ENCODE results near the gene MBNL1. TPM values are rescaled to one million over a fixed set of nuclear protein-coding genes. Genes with fewer than 3 reads are reported as not detected.
A peak's percentile ranks its signal among the peaks of the same experiment; 100 is the strongest.
"Not testable (repeated sequence)": the region's sequence is repeated elsewhere in the genome, so short reads cannot be mapped to it uniquely, and the experiment has no call there.

MBNL1 gene
- total RNA-seq, 2 donors from 2014 or later = 299 to 323 TPM

- Mint-ChIP-seq H3K27ac (peak overlapping the region; percentile 80), H3K4me3 (no peak overlapping the region), H3K4me1 (ENCODE audit: low read depth) (peaks cover 80% of the 10 kb centered on the region), H3K36me3 (ENCODE audit: insufficient read depth in 2 of 2) (peaks cover 0 to 3% of the 10 kb centered on the region in 2 donors), H3K27me3 (ENCODE audit: low read depth) (no peaks in the 10 kb centered on the region), H3K9me3 (no peaks in the 10 kb centered on the region)
- no peak for ATAC-seq (replicated peaks in 1 of 2)
- DNase-seq = no peak
These were observed 117.5 kb downstream of the MBNL1 start for GRCh38 chr3:152386208-152386607.

- H3K27me3 Mint-ChIP-seq (ENCODE audit: low read depth) = no peaks in the 10 kb centered on the region
- no peak overlapping the region for H3K27ac Mint-ChIP-seq
- H3K4me1 Mint-ChIP-seq (ENCODE audit: low read depth) = peaks cover 76% of the 10 kb centered on the region
- H3K36me3 Mint-ChIP-seq (ENCODE audit: insufficient read depth in 2 of 2) = peaks cover 0 to 3% of the 10 kb centered on the region in 2 donors
- no peaks in the 10 kb centered on the region for H3K9me3 Mint-ChIP-seq
- no peak overlapping the region for H3K4me3 Mint-ChIP-seq
- DNase-seq (no peak), ATAC-seq (replicated peaks in 1 of 2) (no peak)
These were observed 119.9 kb downstream of the MBNL1 start for GRCh38 chr3:152388631-152389030.

GRCh38 chr3:152389316-152389934 lies 120.7 kb downstream of the MBNL1 start:
- peaks cover 0 to 3% of the 10 kb centered on the region in 2 donors for H3K36me3 Mint-ChIP-seq (ENCODE audit: insufficient read depth in 2 of 2)
- H3K4me3 Mint-ChIP-seq = no peak overlapping the region
- no peak for DNase-seq
- H3K27me3 Mint-ChIP-seq (ENCODE audit: low read depth) = no peaks in the 10 kb centered on the region
- ATAC-seq (replicated peaks in 1 of 2) = no peak
- no peaks in the 10 kb centered on the region for H3K9me3 Mint-ChIP-seq
- peak overlapping the region; percentile 27 for H3K27ac Mint-ChIP-seq
- H3K4me1 Mint-ChIP-seq (ENCODE audit: low read depth) = peaks cover 77% of the 10 kb centered on the region

DNA sequence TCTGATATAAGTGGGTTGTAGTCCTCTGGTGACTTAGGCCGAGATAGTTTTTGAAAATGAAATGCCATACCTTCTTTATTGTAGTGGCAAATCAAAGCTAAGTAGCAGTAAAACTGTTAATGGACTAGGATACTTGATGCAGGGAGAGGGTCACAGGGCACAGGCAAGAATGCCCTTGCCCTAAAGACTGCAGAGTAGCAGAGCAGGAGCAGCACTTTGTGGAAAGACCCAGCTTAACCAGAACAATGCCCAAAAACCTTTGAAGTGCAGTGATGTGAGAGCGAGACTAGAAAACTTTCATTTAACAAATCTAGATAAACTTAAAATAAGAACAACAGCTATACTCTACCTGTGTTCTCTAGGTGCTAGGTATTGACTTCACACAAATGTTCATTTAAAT lies 121.9 kb downstream of the MBNL1 start:
- H3K9me3 Mint-ChIP-seq = no peaks in the 10 kb centered on the region
- H3K4me3 Mint-ChIP-seq = no peak overlapping the region
- no peak overlapping the region for H3K27ac Mint-ChIP-seq
- peaks cover 71% of the 10 kb centered on the region for H3K4me1 Mint-ChIP-seq (ENCODE audit: low read depth)
- H3K27me3 Mint-ChIP-seq (ENCODE audit: low read depth) = no peaks in the 10 kb centered on the region
- no peak for ATAC-seq (replicated peaks in 1 of 2)
- H3K36me3 Mint-ChIP-seq (ENCODE audit: insufficient read depth in 2 of 2) = peaks cover 0 to 3% of the 10 kb centered on the region in 2 donors
- no peak for DNase-seq

DNA sequence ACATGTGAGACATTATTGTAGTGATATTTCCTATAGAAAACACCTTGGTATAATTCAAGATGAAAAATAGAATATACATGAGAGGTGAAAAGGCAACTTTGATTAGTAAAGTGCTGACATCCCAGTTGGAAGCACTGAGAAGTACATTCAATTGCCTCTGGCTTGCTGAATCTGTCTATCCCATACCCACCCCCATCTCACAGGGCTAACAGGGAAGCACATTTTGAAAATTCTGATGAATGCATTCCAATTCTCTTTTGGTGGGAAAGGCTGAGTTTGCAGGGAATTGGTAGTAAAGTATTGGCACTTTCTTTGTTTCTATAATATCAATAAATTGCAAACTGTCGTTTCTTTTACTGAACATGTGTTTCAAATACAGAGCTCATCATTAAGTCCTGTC lies 122.9 kb downstream of the MBNL1 start:
- no peaks in the 10 kb centered on the region for H3K27me3 Mint-ChIP-seq (ENCODE audit: low read depth)
- H3K4me3 Mint-ChIP-seq = no peak overlapping the region
- H3K4me1 Mint-ChIP-seq (ENCODE audit: low read depth) = peaks cover 67% of the 10 kb centered on the region
- H3K27ac Mint-ChIP-seq = peak overlapping the region; percentile 72
- H3K9me3 Mint-ChIP-seq = no peaks in the 10 kb centered on the region
- ATAC-seq (replicated peaks in 1 of 2) = no peak
- peaks cover 4 to 9% of the 10 kb centered on the region in 2 donors for H3K36me3 Mint-ChIP-seq (ENCODE audit: insufficient read depth in 2 of 2)
- no peak for DNase-seq

DNA sequence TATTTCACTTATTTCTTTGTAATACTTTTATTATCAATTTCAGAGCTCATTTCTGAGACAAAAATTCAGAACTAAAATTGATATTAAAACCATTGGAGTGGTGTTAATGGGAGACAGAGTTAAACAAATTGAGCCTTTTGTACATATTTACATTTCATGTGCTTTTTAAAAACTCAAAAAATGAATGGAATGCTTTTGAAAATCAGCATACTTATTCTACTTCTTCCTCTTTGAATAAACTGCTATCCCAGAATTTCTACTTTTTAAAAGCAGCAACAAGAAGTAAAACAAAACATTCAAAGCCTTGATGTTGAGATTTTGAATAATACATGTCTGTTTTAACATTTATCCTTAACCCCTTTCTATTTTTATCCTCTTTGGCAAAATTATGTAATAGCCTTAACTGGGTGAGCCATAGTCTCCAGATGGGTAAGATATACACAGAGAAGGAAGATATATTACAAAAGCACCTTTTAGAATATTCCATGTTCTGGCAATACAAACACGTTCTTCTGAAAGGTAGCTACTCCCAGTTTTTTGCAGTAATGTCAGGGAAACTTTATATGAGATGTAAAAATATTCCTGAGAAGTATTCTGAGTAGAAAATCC lies 123.6 kb downstream of the MBNL1 start:
- Mint-ChIP-seq H3K36me3 (ENCODE audit: insufficient read depth in 2 of 2) (peaks cover 5 to 12% of the 10 kb centered on the region in 2 donors), H3K4me1 (ENCODE audit: low read depth) (peaks cover 63% of the 10 kb centered on the region), H3K27me3 (ENCODE audit: low read depth) (no peaks in the 10 kb centered on the region), H3K4me3 (no peak overlapping the region), H3K27ac (no peak overlapping the region), H3K9me3 (peaks cover 0 to 2% of the 10 kb centered on the region in 2 donors)
- DNase-seq = no peak
- no peak for ATAC-seq (replicated peaks in 1 of 2)

DNA sequence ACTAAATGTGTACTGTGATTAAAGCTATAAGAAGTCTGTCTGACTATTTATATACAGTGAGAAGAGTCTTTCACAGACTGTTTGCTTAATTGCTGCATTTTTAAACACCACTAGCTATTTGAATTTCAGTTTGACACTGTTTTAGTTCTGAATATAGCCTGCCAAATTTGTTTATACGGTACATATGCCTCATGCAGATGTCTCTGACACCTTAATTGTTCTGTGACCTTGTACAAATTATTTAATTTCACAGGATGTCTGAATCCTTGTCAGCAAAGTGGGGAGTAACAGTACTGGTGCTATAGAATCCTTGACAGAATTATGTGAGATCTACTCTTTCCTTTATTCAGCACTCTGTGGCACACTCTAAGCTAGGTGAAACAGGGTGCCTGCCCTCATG lies 125.5 kb downstream of the MBNL1 start:
- H3K27ac Mint-ChIP-seq = peak overlapping the region; percentile 57
- H3K9me3 Mint-ChIP-seq = peaks cover 0 to 2% of the 10 kb centered on the region in 2 donors
- DNase-seq = no peak
- peaks cover 7 to 15% of the 10 kb centered on the region in 2 donors for H3K36me3 Mint-ChIP-seq (ENCODE audit: insufficient read depth in 2 of 2)
- H3K4me1 Mint-ChIP-seq (ENCODE audit: low read depth) = peaks cover 56% of the 10 kb centered on the region
- no peaks in the 10 kb centered on the region for H3K27me3 Mint-ChIP-seq (ENCODE audit: low read depth)
- no peak overlapping the region for H3K4me3 Mint-ChIP-seq
- ATAC-seq (replicated peaks in 1 of 2) = no peak

DNA sequence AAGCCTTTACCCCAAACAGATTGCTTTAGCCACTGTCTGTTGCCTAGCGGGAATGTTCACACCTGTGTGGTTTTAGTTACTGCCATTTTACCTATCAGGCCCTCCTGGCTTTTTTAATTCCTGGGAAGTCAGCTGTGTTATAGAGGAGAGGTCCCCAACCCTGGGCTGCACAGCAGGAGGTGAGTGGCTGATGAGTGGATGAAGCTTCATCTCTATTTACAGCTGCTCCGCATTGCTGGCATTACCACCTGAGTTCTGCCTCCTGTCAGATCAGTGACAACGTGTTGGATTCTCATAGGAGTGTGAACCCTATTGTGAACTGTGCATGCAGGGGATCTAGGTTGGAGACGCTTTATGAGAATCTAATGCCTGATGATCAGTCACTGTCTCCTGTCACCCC lies 127.0 kb downstream of the MBNL1 start:
- peaks cover 7 to 15% of the 10 kb centered on the region in 2 donors for H3K36me3 Mint-ChIP-seq (ENCODE audit: insufficient read depth in 2 of 2)
- H3K27me3 Mint-ChIP-seq (ENCODE audit: low read depth) = no peaks in the 10 kb centered on the region
- DNase-seq (no peak), ATAC-seq (replicated peaks in 1 of 2) (no peak)
- H3K4me3 Mint-ChIP-seq = no peak overlapping the region
- peaks cover 59% of the 10 kb centered on the region for H3K4me1 Mint-ChIP-seq (ENCODE audit: low read depth)
- peaks cover 0 to 2% of the 10 kb centered on the region in 2 donors for H3K9me3 Mint-ChIP-seq
- H3K27ac Mint-ChIP-seq = peak overlapping the region; percentile 34

DNA sequence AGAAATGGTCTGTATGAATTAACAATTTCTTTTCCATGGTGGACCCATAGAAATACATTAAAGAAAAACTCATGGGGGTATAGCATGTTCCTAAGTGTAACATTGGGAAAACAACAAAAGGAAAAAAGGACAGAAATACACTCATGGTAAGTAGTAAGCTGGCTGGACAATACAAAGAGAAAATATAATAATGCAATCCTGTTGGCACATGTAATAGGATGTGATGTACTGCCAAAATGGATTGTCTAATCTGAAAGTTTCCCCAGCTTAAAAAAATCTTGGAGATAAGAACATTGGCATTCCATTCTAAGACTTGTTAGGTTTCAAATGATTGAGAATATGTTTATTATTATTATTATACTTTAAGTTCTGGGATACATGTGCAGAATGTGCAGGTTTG lies 128.1 kb downstream of the MBNL1 start:
- peaks cover 62% of the 10 kb centered on the region for H3K4me1 Mint-ChIP-seq (ENCODE audit: low read depth)
- no peak for DNase-seq
- H3K27ac Mint-ChIP-seq = peak overlapping the region; percentile 80
- H3K27me3 Mint-ChIP-seq (ENCODE audit: low read depth) = no peaks in the 10 kb centered on the region
- H3K36me3 Mint-ChIP-seq (ENCODE audit: insufficient read depth in 2 of 2) = peaks cover 7 to 15% of the 10 kb centered on the region in 2 donors
- H3K9me3 Mint-ChIP-seq = peaks cover 0 to 2% of the 10 kb centered on the region in 2 donors
- H3K4me3 Mint-ChIP-seq = no peak overlapping the region
- ATAC-seq (replicated peaks in 1 of 2) = no peak

GRCh38 chr3:152397348-152397747 lies 128.6 kb downstream of the MBNL1 start:
- not testable (repeated sequence) for H3K9me3 Mint-ChIP-seq; ATAC-seq (replicated peaks in 1 of 2); H3K27me3 Mint-ChIP-seq (ENCODE audit: low read depth); DNase-seq; H3K4me3 Mint-ChIP-seq
- H3K27ac Mint-ChIP-seq = peak overlapping the region; percentile 43
- peaks cover 7 to 15% of the 10 kb centered on the region in 2 donors for H3K36me3 Mint-ChIP-seq (ENCODE audit: insufficient read depth in 2 of 2)
- H3K4me1 Mint-ChIP-seq (ENCODE audit: low read depth) = peaks cover 62% of the 10 kb centered on the region

GRCh38 chr3:152398495-152398894 lies 129.8 kb downstream of the MBNL1 start:
- peaks cover 7 to 15% of the 10 kb centered on the region in 2 donors for H3K36me3 Mint-ChIP-seq (ENCODE audit: insufficient read depth in 2 of 2)
- peaks cover 64% of the 10 kb centered on the region for H3K4me1 Mint-ChIP-seq (ENCODE audit: low read depth)
- peak overlapping the region; percentile 83 for H3K27ac Mint-ChIP-seq
- ATAC-seq (replicated peaks in 1 of 2) = no peak
- no peak for DNase-seq
- H3K4me3 Mint-ChIP-seq = peak overlapping the region in 1 of 2 donors; percentile 56
- no peaks in the 10 kb centered on the region for H3K27me3 Mint-ChIP-seq (ENCODE audit: low read depth)
- H3K9me3 Mint-ChIP-seq = peaks cover 0 to 2% of the 10 kb centered on the region in 2 donors

DNA sequence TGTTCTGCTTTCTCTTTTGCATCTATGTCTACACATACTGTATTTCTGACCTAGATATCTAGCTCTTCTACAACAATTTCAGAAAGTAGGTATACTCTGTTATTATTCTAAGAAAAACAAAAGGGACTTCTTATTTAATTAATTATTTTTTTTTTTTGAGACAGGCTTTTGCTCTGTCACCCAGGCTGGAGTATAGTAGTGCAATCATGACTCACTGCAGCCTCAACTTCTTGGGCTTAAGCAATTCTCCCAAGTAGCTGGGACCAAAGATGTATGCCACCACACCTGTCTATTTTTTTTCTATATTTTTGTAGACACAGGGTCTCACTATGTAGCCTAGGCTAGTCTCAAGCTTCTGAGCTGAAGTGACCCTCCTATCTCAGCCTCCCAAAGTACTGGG lies 130.6 kb downstream of the MBNL1 start:
- Mint-ChIP-seq H3K4me1 (ENCODE audit: low read depth) (peaks cover 69% of the 10 kb centered on the region), H3K36me3 (ENCODE audit: insufficient read depth in 2 of 2) (peaks cover 7 to 16% of the 10 kb centered on the region in 2 donors)
- DNase-seq = no peak

GRCh38 chr3:152400887-152401286 lies 132.2 kb downstream of the MBNL1 start:
- H3K27me3 Mint-ChIP-seq (ENCODE audit: low read depth) = no peaks in the 10 kb centered on the region
- peaks cover 74% of the 10 kb centered on the region for H3K4me1 Mint-ChIP-seq (ENCODE audit: low read depth)
- peak overlapping the region in 1 of 2 donors; percentile 62 for H3K4me3 Mint-ChIP-seq
- H3K36me3 Mint-ChIP-seq (ENCODE audit: insufficient read depth in 2 of 2) = peaks cover 7 to 15% of the 10 kb centered on the region in 2 donors
- DNase-seq = no peak
- ATAC-seq (replicated peaks in 1 of 2) = no peak
- H3K9me3 Mint-ChIP-seq = peaks cover 0 to 2% of the 10 kb centered on the region in 2 donors
- H3K27ac Mint-ChIP-seq = peak overlapping the region; percentile 91

More for the DNA sequence above, 130.6 kb downstream of the MBNL1 start:
- ATAC-seq (replicated peaks in 1 of 2) = peak in 1 of 2 donors; percentile 48
- Mint-ChIP-seq H3K4me3 (peak overlapping the region in 1 of 2 donors; percentile 56), H3K27ac (peak overlapping the region; percentile 83), H3K9me3 (peaks cover 0 to 2% of the 10 kb centered on the region in 2 donors), H3K27me3 (ENCODE audit: low read depth) (no peaks in the 10 kb centered on the region)
